Thoracic aorta (tissue), 2 donors: ENCODE measurements around the gene SPINK1. TPM values are rescaled to one million over a fixed set of nuclear protein-coding genes. Genes with fewer than 3 reads are reported as not detected.
"Not testable (repeated sequence)": the region's sequence is repeated elsewhere in the genome, so short reads cannot be mapped to it uniquely, and the experiment has no call there.

ENCODE experiments used
- ATAC-seq: fragments of 150-250 bp; one replicate; pipeline ENCODE4 v1.8.0; 2017; ENCODE audit warnings: low read depth; ENCODE audit not compliant: insufficient number of reproducible peaks, low FRiP score
- DNase-seq: peaks from one replicate; pipeline ENCODE4 v3.0.0-alpha.2; 2020; ENCODE audit warnings: low spot score
- H3K27ac ChIP-seq, 2 donors: fragments of 200-600 bp; sonication (generic); 1 replicate in 1 of 2; 2 replicates in 1 of 2; pipeline ENCODE4 v1.5.1; 2016; ENCODE audit warnings: mild to moderate bottlenecking in 2 of 2, moderate library complexity in 2 of 2
- H3K27me3 ChIP-seq: fragments of 200-600 bp; sonication (generic); replicated peaks from 2 replicates; pipeline ENCODE4 v1.6.0; 2016; ENCODE audit warnings: mild to moderate bottlenecking; ENCODE audit not compliant: insufficient read depth
- H3K36me3 ChIP-seq: fragments of 200-600 bp; sonication (generic); one replicate; pipeline ENCODE4 v1.5.1; 2016
- H3K4me1 ChIP-seq, 2 donors: fragments of 200-600 bp; sonication (generic); 1 replicate in 1 of 2; 2 replicates in 1 of 2; pipeline versions ENCODE4 v1.5.1 to v1.6.0; 2016; ENCODE audit warnings: low read depth in 2 of 2, mild to moderate bottlenecking in 1 of 2; ENCODE audit not compliant: control insufficient read depth in 1 of 2
- H3K4me3 ChIP-seq: fragments of 200-600 bp; sonication (generic); 2 replicates; pipeline ENCODE4 v1.5.1; 2016; ENCODE audit warnings: mild to moderate bottlenecking
- H3K9me3 ChIP-seq: fragments of 200-600 bp; sonication (generic); 2 replicates; pipeline ENCODE4 v1.5.1; 2016
- CTCF ChIP-seq: fragments of 200-600 bp; sonication (generic); IDR thresholded peaks from one replicate; pipeline ENCODE4 v1.5.1; 2019; ENCODE audit warnings: antibody characterized with exemption
- total RNA-seq, 2 donors: library from RNA; depleted of rRNA; stranded (reverse); fragments of >200 nt; gene quantifications; one replicate each; pipeline versions ENCODE4 v1.1.0 to v1.2.3, GENCODE V29; 2016

The SPINK1 gene
- total RNA-seq, 2 donors from 2014 or later = 3.4 TPM; not detected in 1

- TF ChIP-seq CTCF = no peak
- H3K4me3 ChIP-seq = no peak overlapping the region
- DNase-seq (no peak), ATAC-seq (no peak)
- H3K36me3 ChIP-seq = no peaks in the 10 kb centered on the region
- H3K9me3 ChIP-seq = no peaks in the 10 kb centered on the region
- H3K27ac ChIP-seq = no peak overlapping the region
- no peaks in the 10 kb centered on the region for H3K27me3 ChIP-seq
- no peaks in the 10 kb centered on the region for H3K4me1 ChIP-seq
These were observed 5.1 kb downstream of the SPINK1 start for GRCh38 chr5:147826361-147826760.

GRCh38 chr5:147822686-147823491 lies 8.6 kb downstream of the SPINK1 start:
- Histone ChIP-seq H3K9me3 (no peaks in the 10 kb centered on the region), H3K27me3 (no peaks in the 10 kb centered on the region), H3K27ac (no peak overlapping the region), H3K36me3 (no peaks in the 10 kb centered on the region), H3K4me3 (no peak overlapping the region), H3K4me1 (no peaks in the 10 kb centered on the region)
- no peak for ATAC-seq
- TF ChIP-seq CTCF = peak; percentile 89
- DNase-seq = no peak

- not testable (repeated sequence) for H3K4me1 ChIP-seq, ATAC-seq, H3K27me3 ChIP-seq, H3K27ac ChIP-seq, H3K9me3 ChIP-seq, H3K4me3 ChIP-seq, DNase-seq, H3K36me3 ChIP-seq
These were observed 9.2 kb downstream of the SPINK1 start for GRCh38 chr5:147822222-147822621.

- Histone ChIP-seq H3K9me3 (no peaks in the 10 kb centered on the region), H3K4me3 (no peak overlapping the region), H3K27ac (no peak overlapping the region), H3K4me1 (no peaks in the 10 kb centered on the region), H3K36me3 (no peaks in the 10 kb centered on the region), H3K27me3 (no peaks in the 10 kb centered on the region)
- DNase-seq (no peak), ATAC-seq (no peak)
- TF ChIP-seq CTCF = no peak
These were observed 9.7 kb downstream of the SPINK1 start for GRCh38 chr5:147821766-147822165.

- no peaks in the 10 kb centered on the region for H3K27me3 ChIP-seq
- no peaks in the 10 kb centered on the region for H3K4me1 ChIP-seq
- ATAC-seq (no peak), DNase-seq (no peak)
- no peaks in the 10 kb centered on the region for H3K36me3 ChIP-seq
- no peaks in the 10 kb centered on the region for H3K9me3 ChIP-seq
- H3K27ac ChIP-seq = no peak overlapping the region
- TF ChIP-seq CTCF = no peak
- H3K4me3 ChIP-seq = no peak overlapping the region
These were observed 12.2 kb downstream of the SPINK1 start for GRCh38 chr5:147819261-147819770.
